ENCODE measurements around the gene FAM120B.

GRCh38 chr6:170424604-170425126, 118.1 kb downstream of the FAM120B start:
- TF ChIP-seq BACH2 (CRISPR knock-in tag; IDR thresholded peaks at IDR 0.05; ENCODE audit: borderline replicate concordance) (no peak), PATZ1 (CRISPR knock-in tag; IDR thresholded peaks at IDR 0.05; ENCODE audit: borderline replicate concordance) (no peak), ZNF70 (CRISPR knock-in tag; IDR thresholded peaks at IDR 0.05) (no peak), PPARA (CRISPR knock-in tag; IDR thresholded peaks at IDR 0.05; ENCODE audit: borderline replicate concordance) (no peak), TOX (CRISPR knock-in tag; IDR thresholded peaks at IDR 0.05; ENCODE audit: borderline replicate concordance) (no peak)
